Prostate gland (tissue), 2 donors: ENCODE results near the gene JKAMP. TPM values are rescaled to one million over a fixed set of nuclear protein-coding genes. Genes with fewer than 3 reads are reported as not detected.

Source experiments
- DNase-seq: peaks from one replicate; pipeline ENCODE4 v3.0.0-alpha.2; 2019; ENCODE audit warnings: low spot score
- H3K27ac ChIP-seq, 2 donors: fragments of 200-600 bp; sonication (generic); 2 replicates each; pipeline ENCODE4 v1.5.1; 2017 to 2019
- H3K27me3 ChIP-seq: fragments of 200-600 bp; sonication (generic); replicated peaks from 2 replicates; pipeline ENCODE4 v1.5.1; 2019; ENCODE audit not compliant: insufficient read depth
- H3K36me3 ChIP-seq, 2 donors: fragments of 200-600 bp; sonication (generic); 1 replicate in 1 of 2; 2 replicates in 1 of 2; pipeline versions ENCODE4 v1.5.1 to v1.8.1; 2017 to 2019
- H3K4me1 ChIP-seq: fragments of 200-600 bp; sonication (generic); replicated peaks from 2 replicates; pipeline ENCODE4 v1.5.1; 2019
- H3K4me3 ChIP-seq, 2 donors: fragments of 200-600 bp; sonication (generic); 2 replicates each; pipeline ENCODE4 v1.5.1; 2017 to 2019
- H3K9me3 ChIP-seq: fragments of 200-600 bp; sonication (generic); 2 replicates; pipeline ENCODE4 v1.5.1; 2017
- CTCF ChIP-seq, 4 experiments: fragments of 200-600 bp in 2 of 4; fragments of 450-650 bp in 2 of 4; sonication (generic) in 2 of 4; IDR thresholded peaks; 1 replicate in 3 of 4; 2 replicates in 1 of 4; pipeline ENCODE4 v1.5.1; 2016 to 2019; ENCODE audit warnings: antibody characterized with exemption in 4 of 4, mild to moderate bottlenecking in 2 of 4, moderate library complexity in 2 of 4
- POLR2A ChIP-seq: fragments of 450-650 bp; IDR thresholded peaks from one replicate; pipeline ENCODE4 v1.6.1; 2016; ENCODE audit warnings: antibody characterized with exemption, mild to moderate bottlenecking
- POLR2AphosphoS5 ChIP-seq: sonication (generic); formaldehyde crosslinking; IDR thresholded peaks from one replicate; pipeline ENCODE4 v1.6.1; 2017; ENCODE audit warnings: antibody characterized with exemption
- WGBS: methylation state at CpG from one replicate; pipeline ENCODE4 v1.1.5; 2018; 5-methylcytosine and 5-hydroxymethylcytosine counted together
- intact Hi-C: fragments of 100-400 bp; cut with DNase I; formaldehyde crosslinking; loops from one replicate; pipeline ENCODE4 v1.14.2; 2022
- total RNA-seq, 2 donors: library from RNA; depleted of rRNA; stranded (reverse); fragments of >200 nt; gene quantifications; one replicate each; pipeline ENCODE4 v1.1.0, GENCODE V29; 2016

Gene JKAMP
- total RNA-seq, 2 donors from 2014 or later: 73.9 to 86.0 TPM

- no peak for DNase-seq
- H3K36me3 ChIP-seq: no peaks in the 10 kb centered on the region
- no peak overlapping the region for H3K4me3 ChIP-seq
- intact Hi-C loops: no loop called here
- no peaks in the 10 kb centered on the region for H3K4me1 ChIP-seq
- H3K27me3 ChIP-seq: no peaks in the 10 kb centered on the region
- WGBS: 41% methylated on average over 7 of the region's 7 CpGs
- TF ChIP-seq CTCF (IDR thresholded peaks at IDR 0.05) (no peak), POLR2AphosphoS5 (no peak), POLR2A (no peak)
- no peaks in the 10 kb centered on the region for H3K9me3 ChIP-seq
- H3K27ac ChIP-seq: no peak overlapping the region
Measured at GRCh38 chr14:59543873-59544272, 59.6 kb downstream of the JKAMP start.

- intact Hi-C loops: no loop called here
- Histone ChIP-seq H3K36me3 (no peaks in the 10 kb centered on the region), H3K4me1 (no peaks in the 10 kb centered on the region), H3K4me3 (no peak overlapping the region), H3K27ac (no peak overlapping the region), H3K27me3 (no peaks in the 10 kb centered on the region), H3K9me3 (no peaks in the 10 kb centered on the region)
- DNase-seq: no peak
- 47% methylated on average over 2 of the region's 2 CpGs for WGBS
- TF ChIP-seq POLR2A: no peak
Measured at GRCh38 chr14:59547310-59547709, 63.0 kb downstream of the JKAMP start.

Other genes with a start within 250 kb of the JKAMP start
- gene GPR135, start 19.1 kb upstream of the JKAMP start, total RNA-seq: 10 to 100 TPM in 1 of 2 donors, 1 to 10 TPM in 1; 2.3 to 12.4 TPM
- 10 to 100 TPM; 34.6 to 50.3 TPM for gene L3HYPDH, start 109 bp upstream of the JKAMP start, total RNA-seq
- not detected for gene CCDC175, start 92.3 kb downstream of the JKAMP start, total RNA-seq